Calu3 (cell line): ENCODE results near the gene GMDS. TPM values are rescaled to one million over a fixed set of nuclear protein-coding genes. Genes with fewer than 3 reads are reported as not detected.

Source experiments
- BruUV-seq: library from RNA; stranded (reverse); fragments of 400-500 nt; replicated peaks from 2 replicates; lab custom pipeline; 2021; lab: Mats Ljungman, UMichigan
- CTCF ChIA-PET: fragments of 300-600 bp; sonication (Branson Sonifier 250); formaldehyde crosslinking; loops from one replicate; lab custom pipeline; 2022; ENCODE audit warnings: antibody characterized with exemption; lab: Charles Lee
- DNase-seq: peaks from one replicate; pipeline ENCODE4 v3.0.0; 2022
- H3K27ac Mint-ChIP-seq: one replicate; pipeline ENCODE4 v1.8.0; 2022; ENCODE audit warnings: mixed read lengths; ENCODE audit not compliant: unreplicated experiment
- H3K27me3 Mint-ChIP-seq: one replicate; pipeline ENCODE4 v1.8.0; 2022; ENCODE audit warnings: mixed read lengths; ENCODE audit not compliant: unreplicated experiment
- H3K36me3 Mint-ChIP-seq: one replicate; pipeline ENCODE4 v1.8.0; 2022; ENCODE audit warnings: mild to moderate bottlenecking, moderate library complexity, mixed read lengths; ENCODE audit not compliant: insufficient read depth, unreplicated experiment
- H3K4me1 Mint-ChIP-seq: one replicate; pipeline ENCODE4 v1.8.0; 2022; ENCODE audit warnings: mild to moderate bottlenecking, low read depth, mixed read lengths; ENCODE audit not compliant: unreplicated experiment
- H3K4me3 Mint-ChIP-seq: one replicate; pipeline ENCODE4 v1.8.0; 2022; ENCODE audit warnings: mild to moderate bottlenecking, low read depth, moderate library complexity, mixed read lengths; ENCODE audit not compliant: unreplicated experiment
- H3K9me3 Mint-ChIP-seq: one replicate; pipeline ENCODE4 v1.8.0; 2022; ENCODE audit warnings: low read depth, mixed read lengths; ENCODE audit not compliant: unreplicated experiment
- intact Hi-C: fragments of 100-400 bp; cut with micrococcal nuclease; formaldehyde crosslinking; loops from one replicate; pipeline ENCODE4 v1.10.0; 2022; ENCODE audit not compliant: unreplicated experiment
- total RNA-seq: library from RNA; stranded (reverse); gene quantifications from 2 replicates; pipeline ENCODE4 v1.2.3, GENCODE V29; 2022
- TF ChIP-seq, protein P1 (sequence below): fragments of 200-600 bp; IDR thresholded peaks from one replicate; pipeline ENCODE4 v1.8.0; 2022; ENCODE audit warnings: antibody characterized with exemption; ENCODE audit not compliant: unreplicated experiment

GMDS gene
- total RNA-seq, 1 experiment from 2014 or later = 58.2 TPM

DNA sequence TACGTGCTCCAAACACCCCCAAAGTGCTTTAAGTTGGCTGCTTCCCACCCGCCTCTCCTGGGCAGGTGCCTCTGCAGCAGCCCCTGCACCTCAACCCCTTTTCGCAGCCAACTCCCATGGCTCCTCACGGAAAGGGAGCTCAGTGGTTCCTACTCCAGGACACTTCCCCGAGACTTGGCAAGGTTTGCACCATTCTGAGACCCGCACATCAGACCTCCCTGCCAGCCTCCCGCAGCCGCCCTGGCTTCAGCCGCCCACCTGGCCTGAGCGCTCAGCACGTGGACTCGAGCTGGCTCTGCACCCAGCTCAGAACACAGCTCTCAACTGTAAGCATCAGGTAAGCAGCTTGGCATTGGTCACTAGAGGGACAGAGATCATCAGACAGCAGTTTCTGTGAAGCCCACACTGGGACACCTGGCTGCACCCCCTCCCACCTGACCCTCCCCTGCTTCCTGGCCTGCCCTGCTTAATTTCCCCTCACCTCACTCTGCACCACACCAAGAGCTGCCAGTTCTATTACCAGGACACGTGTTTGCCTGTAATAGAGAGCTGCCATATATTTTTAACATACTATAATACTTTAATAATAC, 28.5 kb downstream of the GMDS start:
- H3K4me1 Mint-ChIP-seq = peaks cover 14% of the 10 kb centered on the region
- TF ChIP-seq, protein P1, sequence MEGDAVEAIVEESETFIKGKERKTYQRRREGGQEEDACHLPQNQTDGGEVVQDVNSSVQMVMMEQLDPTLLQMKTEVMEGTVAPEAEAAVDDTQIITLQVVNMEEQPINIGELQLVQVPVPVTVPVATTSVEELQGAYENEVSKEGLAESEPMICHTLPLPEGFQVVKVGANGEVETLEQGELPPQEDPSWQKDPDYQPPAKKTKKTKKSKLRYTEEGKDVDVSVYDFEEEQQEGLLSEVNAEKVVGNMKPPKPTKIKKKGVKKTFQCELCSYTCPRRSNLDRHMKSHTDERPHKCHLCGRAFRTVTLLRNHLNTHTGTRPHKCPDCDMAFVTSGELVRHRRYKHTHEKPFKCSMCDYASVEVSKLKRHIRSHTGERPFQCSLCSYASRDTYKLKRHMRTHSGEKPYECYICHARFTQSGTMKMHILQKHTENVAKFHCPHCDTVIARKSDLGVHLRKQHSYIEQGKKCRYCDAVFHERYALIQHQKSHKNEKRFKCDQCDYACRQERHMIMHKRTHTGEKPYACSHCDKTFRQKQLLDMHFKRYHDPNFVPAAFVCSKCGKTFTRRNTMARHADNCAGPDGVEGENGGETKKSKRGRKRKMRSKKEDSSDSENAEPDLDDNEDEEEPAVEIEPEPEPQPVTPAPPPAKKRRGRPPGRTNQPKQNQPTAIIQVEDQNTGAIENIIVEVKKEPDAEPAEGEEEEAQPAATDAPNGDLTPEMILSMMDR = no peak
- intact Hi-C loops = no loop called here
- no peak overlapping the region for H3K27ac Mint-ChIP-seq
- CTCF ChIA-PET = interaction anchor here (0.8 kb wide), 1 partner anchor 8 kb away, joined by 6 read pairs; no protein-coding TSS in a partner anchor
- H3K36me3 Mint-ChIP-seq = no peaks in the 10 kb centered on the region
- no peaks in the 10 kb centered on the region for H3K27me3 Mint-ChIP-seq
- BruUV-seq = no TSS peak
- DNase-seq = no peak
- no peaks in the 10 kb centered on the region for H3K9me3 Mint-ChIP-seq
- H3K4me3 Mint-ChIP-seq = no peak overlapping the region

GRCh38 chr6:2215342-2215741, 30.1 kb downstream of the GMDS start:
- Mint-ChIP-seq H3K27me3 (no peaks in the 10 kb centered on the region), H3K27ac (no peak overlapping the region), H3K9me3 (no peaks in the 10 kb centered on the region), H3K4me1 (peaks cover 9% of the 10 kb centered on the region), H3K36me3 (no peaks in the 10 kb centered on the region), H3K4me3 (no peak overlapping the region)
- no TSS peak for BruUV-seq
- CTCF ChIA-PET = no interaction called here
- intact Hi-C loops = no loop called here
- DNase-seq = no peak
- TF ChIP-seq, protein P1 = no peak

- CTCF ChIA-PET = interaction anchor here (0.6 kb wide), 1 partner anchor 159 kb away, joined by 3 read pairs; no protein-coding TSS in a partner anchor
Measured at GRCh38 chr6:2213086-2213485, 32.3 kb downstream of the GMDS start.

GRCh38 chr6:2209226-2209809, 36.1 kb downstream of the GMDS start:
- no peaks in the 10 kb centered on the region for H3K36me3 Mint-ChIP-seq
- no peaks in the 10 kb centered on the region for H3K4me1 Mint-ChIP-seq
- no peak overlapping the region for H3K4me3 Mint-ChIP-seq
- TF ChIP-seq, protein P1 = peak; percentile 49
- CTCF ChIA-PET = interaction anchor here (0.6 to 1.9 kb wide), 9 partner anchors 8 to 612 kb away, joined by 3 to 29 read pairs (median 6); no protein-coding TSS in a partner anchor
- peak; percentile 73 for DNase-seq
- H3K27me3 Mint-ChIP-seq = no peaks in the 10 kb centered on the region
- H3K27ac Mint-ChIP-seq = no peak overlapping the region
- H3K9me3 Mint-ChIP-seq = no peaks in the 10 kb centered on the region
- intact Hi-C loops = loop anchor here (2.0 to 5.0 kb wide), 2 partner anchors 145 to 238 kb away; no protein-coding TSS in a partner anchor
- BruUV-seq = no TSS peak

More at GRCh38 chr6:2213086-2213485, 32.3 kb downstream of the GMDS start:
- no TSS peak for BruUV-seq
- Mint-ChIP-seq H3K4me1 (peaks cover 9% of the 10 kb centered on the region), H3K27ac (no peak overlapping the region), H3K9me3 (no peaks in the 10 kb centered on the region), H3K4me3 (no peak overlapping the region), H3K27me3 (no peaks in the 10 kb centered on the region), H3K36me3 (no peaks in the 10 kb centered on the region)
- intact Hi-C loops = no loop called here
- TF ChIP-seq, protein P1 = no peak
- DNase-seq = no peak
